Right atrium auricular region (tissue), 2 donors: ENCODE data around the gene GPBAR1. TPM values are rescaled to one million over a fixed set of nuclear protein-coding genes. Genes with fewer than 3 reads are reported as not detected.

Experiments
- DNase-seq: peaks from one replicate; pipeline ENCODE4 v3.0.0-alpha.2; 2019; ENCODE audit warnings: low spot score
- H3K27ac ChIP-seq, 2 donors: fragments of 200-600 bp; sonication (generic); 1 replicate in 1 of 2; 2 replicates in 1 of 2; pipeline ENCODE4 v1.5.1; 2016 to 2019
- H3K27me3 ChIP-seq, 2 donors: fragments of 200-600 bp; sonication (generic); one replicate each; pipeline versions ENCODE4 v1.5.1 to v1.6.0; 2017 to 2019
- H3K36me3 ChIP-seq: fragments of 200-600 bp; sonication (generic); one replicate; pipeline ENCODE4 v1.5.1; 2016
- H3K4me1 ChIP-seq, 2 donors: fragments of 200-600 bp; sonication (generic); one replicate each; pipeline versions ENCODE4 v1.5.1 to v1.6.0; 2017 to 2019
- H3K4me3 ChIP-seq, 2 donors: fragments of 200-600 bp; sonication (generic); 1 replicate in 1 of 2; 2 replicates in 1 of 2; pipeline ENCODE4 v1.5.1; 2017 to 2019; ENCODE audit warnings: mild to moderate bottlenecking in 1 of 2, moderate library complexity in 1 of 2
- H3K9me3 ChIP-seq, 2 donors: fragments of 200-600 bp; sonication (generic); one replicate each; pipeline ENCODE4 v1.5.1; 2019
- CTCF ChIP-seq, 2 donors: fragments of 200-600 bp; sonication (generic); IDR thresholded peaks; one replicate each; pipeline ENCODE4 v1.5.1; 2019; ENCODE audit warnings: antibody characterized with exemption in 2 of 2
- total RNA-seq, 2 donors: library from RNA; depleted of rRNA; stranded (reverse); fragments of >200 nt; gene quantifications; one replicate each; pipeline ENCODE4 v1.1.0, GENCODE V29; 2016

Gene GPBAR1
- total RNA-seq, 2 donors from 2014 or later, result 1.9 to 10.7 TPM

- Histone ChIP-seq H3K9me3 (no peaks in the 10 kb centered on the region), H3K36me3 (no peaks in the 10 kb centered on the region), H3K4me3 (no peak overlapping the region), H3K27me3 (no peaks in the 10 kb centered on the region), H3K4me1 (peaks cover 0 to 22% of the 10 kb centered on the region in 2 donors), H3K27ac (no peak overlapping the region)
- no peak for DNase-seq
- no peak for TF ChIP-seq CTCF (IDR thresholded peaks at IDR 0.05)
Measured at GRCh38 chr2:218298314-218298875, 37.6 kb downstream of the GPBAR1 start.

GRCh38 chr2:218300141-218300540, 39.3 kb downstream of the GPBAR1 start:
- no peak for TF ChIP-seq CTCF (IDR thresholded peaks at IDR 0.05)

GRCh38 chr2:218301176-218301819, 40.5 kb downstream of the GPBAR1 start:
- Histone ChIP-seq H3K27ac (no peak overlapping the region), H3K4me1 (peaks cover 0 to 3% of the 10 kb centered on the region in 2 donors), H3K9me3 (no peaks in the 10 kb centered on the region), H3K27me3 (no peaks in the 10 kb centered on the region), H3K4me3 (no peak overlapping the region), H3K36me3 (no peaks in the 10 kb centered on the region)
- peak; percentile 88 for DNase-seq
- peak; percentile 94 to 97 for TF ChIP-seq CTCF (IDR thresholded peaks at IDR 0.05)

More at GRCh38 chr2:218300141-218300540, 39.3 kb downstream of the GPBAR1 start:
- Histone ChIP-seq H3K36me3 (no peaks in the 10 kb centered on the region), H3K27me3 (no peaks in the 10 kb centered on the region), H3K4me3 (no peak overlapping the region), H3K27ac (no peak overlapping the region), H3K9me3 (no peaks in the 10 kb centered on the region), H3K4me1 (peaks cover 0 to 8% of the 10 kb centered on the region in 2 donors)
- no peak for DNase-seq

- no peak for TF ChIP-seq CTCF (IDR thresholded peaks at IDR 0.05)
- Histone ChIP-seq H3K27ac (no peak overlapping the region), H3K4me1 (peaks cover 0 to 3% of the 10 kb centered on the region in 2 donors), H3K27me3 (no peaks in the 10 kb centered on the region), H3K36me3 (no peaks in the 10 kb centered on the region), H3K9me3 (no peaks in the 10 kb centered on the region), H3K4me3 (no peak overlapping the region)
- no peak for DNase-seq
Measured at GRCh38 chr2:218305383-218305782, 44.6 kb downstream of the GPBAR1 start.

GRCh38 chr2:218306184-218306920, 45.5 kb downstream of the GPBAR1 start:
- no peak for TF ChIP-seq CTCF (IDR thresholded peaks at IDR 0.05)
- H3K4me3 ChIP-seq, result no peak overlapping the region
- H3K27me3 ChIP-seq, result no peaks in the 10 kb centered on the region
- H3K36me3 ChIP-seq, result no peaks in the 10 kb centered on the region
- H3K27ac ChIP-seq, result no peak overlapping the region
- no peaks in the 10 kb centered on the region for H3K4me1 ChIP-seq
- no peak for DNase-seq
- no peaks in the 10 kb centered on the region for H3K9me3 ChIP-seq
